Motor neuron (in vitro differentiated cells): ENCODE data around the gene SMIM27. TPM values are rescaled to one million over a fixed set of nuclear protein-coding genes. Genes with fewer than 3 reads are reported as not detected.
"Not testable (repeated sequence)": the region's sequence is repeated elsewhere in the genome, so short reads cannot be mapped to it uniquely, and the experiment has no call there.

Source experiments
- ATAC-seq, 8 experiments: fragments of 200-7000 bp; cut with Tn5 transposase; replicated peaks in 6 of 8; 2 replicates each; pipeline ENCODE4 v1.8.0; 2021; ENCODE audit warnings: mild to moderate bottlenecking in 8 of 8, moderate library complexity in 8 of 8
- H3K27ac ChIP-seq, 2 donors: fragments of 250-450 bp; sonication (Bioruptor Pico); 2 replicates each; pipeline ENCODE4 v1.9.0; 2021; ENCODE audit warnings: antibody characterized with exemption in 2 of 2, mild to moderate bottlenecking in 2 of 2, moderate library complexity in 1 of 2
- H3K4me1 ChIP-seq, 2 donors: fragments of 250-450 bp; sonication (Bioruptor Pico); replicated peaks in 1 of 2; 2 replicates each; pipeline ENCODE4 v1.6.1; 2021; ENCODE audit warnings: antibody characterized with exemption in 2 of 2, mild to moderate bottlenecking in 2 of 2, moderate library complexity in 1 of 2
- H3K4me3 ChIP-seq, 5 donors: fragments of 250-450 bp; sonication (Bioruptor Pico); 2 replicates each; pipeline ENCODE4 v1.9.0; 2021; ENCODE audit warnings: antibody characterized with exemption in 5 of 5, mild to moderate bottlenecking in 5 of 5, moderate library complexity in 4 of 5
- WGBS, 10 experiments: fragments of 450-650 bp; shearing (Covaris generic); methylation state at CpG; one replicate each; pipeline ENCODE4 v1.0.0; 2022; 5-methylcytosine and 5-hydroxymethylcytosine counted together
- in situ Hi-C, 9 experiments: fragments of 400-800 bp; cut with MboI; loops; one replicate each; pipeline ENCODE4 v1.15.0; 2021; ENCODE audit warnings: low sequenced_read_pairs in 9 of 9, low pct_unique_long_range_greater_than_20kb in 2 of 9; ENCODE audit not compliant: unreplicated experiment in 9 of 9
- total RNA-seq, 8 experiments: library from RNA; unstranded; fragments of 300-600 nt; gene quantifications; 2 replicates each; pipeline versions ENCODE4 v1.2.3 to v1.2.4, GENCODE V29; 2022

The SMIM27 gene
- total RNA-seq, 8 experiments from 2014 or later = 15.6 to 38.4 (median 19.5) TPM

GRCh38 chr9:32533816-32534215, 18.3 kb upstream of the SMIM27 start:
- in situ Hi-C loops = no loop called here
- Histone ChIP-seq H3K27ac (no peak overlapping the region), H3K4me3 (no peak overlapping the region), H3K4me1 (no peaks in the 10 kb centered on the region)
- WGBS, 10 experiments = 80 to 100% (median 91%) methylated on average over 1 to 3 of the region's 4 CpGs; no CpG with 5 or more reads in 2 of the 10 experiments
- no peak for ATAC-seq

- in situ Hi-C loops = no loop called here
- no peak overlapping the region for H3K27ac ChIP-seq
- ATAC-seq = no peak
- H3K4me1 ChIP-seq = no peaks in the 10 kb centered on the region
- 67 to 100% (median 97%) methylated on average over 1 to 4 of the region's 4 CpGs; no CpG with 5 or more reads in 1 of the 10 experiments for WGBS, 10 experiments
- H3K4me3 ChIP-seq = no peak overlapping the region
Measured at GRCh38 chr9:32543047-32543446, 9.1 kb upstream of the SMIM27 start.

GRCh38 chr9:32545884-32546283, 6.2 kb upstream of the SMIM27 start:
- H3K4me3 ChIP-seq = no peak overlapping the region
- 73 to 100% (median 100%) methylated on average over 1 of the region's 1 CpG; no CpG with 5 or more reads in 3 of the 10 experiments for WGBS, 10 experiments
- in situ Hi-C loops = no loop called here
- ATAC-seq = no peak
- H3K4me1 ChIP-seq = peaks cover 0 to 6% of the 10 kb centered on the region in 2 donors
- H3K27ac ChIP-seq = no peak overlapping the region

- H3K4me3 ChIP-seq, H3K4me1 ChIP-seq, ATAC-seq, H3K27ac ChIP-seq, in situ Hi-C loops: not testable (repeated sequence)
- 79 to 100% (median 99%) methylated on average over 1 to 8 of the region's 20 CpGs; no CpG with 5 or more reads in 1 of the 10 experiments for WGBS, 10 experiments
Measured at GRCh38 chr9:32548213-32548612, 3.9 kb upstream of the SMIM27 start.

- WGBS, 10 experiments = 0 to 11% (median 0%) methylated on average over 1 to 6 of the region's 10 CpGs; no CpG with 5 or more reads in 3 of the 10 experiments
- in situ Hi-C loops = loop anchor here in 3 of 9 experiments (25.0 kb wide), 2 partner anchors 163 to 437 kb away; partner anchors contain the start of gene ACO1 (in 3 of the 3)
- ATAC-seq = no peak
- Histone ChIP-seq H3K27ac (peak overlapping the region; percentile 67 to 79), H3K4me3 (peak overlapping the region; percentile 75 to 100 (median 96)), H3K4me1 (peaks cover 4 to 6% of the 10 kb centered on the region in 2 donors)
Measured at GRCh38 chr9:32550150-32550561, 2.0 kb upstream of the SMIM27 start.

- in situ Hi-C loops = loop anchor here in 3 of 9 experiments (25.0 kb wide), 2 partner anchors 163 to 437 kb away; partner anchors contain the start of gene ACO1 (in 3 of the 3)
- peak; percentile 54 to 91 (median 87) for ATAC-seq
- 0% methylated on average over 2 to 6 of the region's 75 CpGs; no CpG with 5 or more reads in 7 of the 10 experiments for WGBS, 10 experiments
Measured at GRCh38 chr9:32550562-32551275, 1.4 kb upstream of the SMIM27 start.

GRCh38 chr9:32551276-32552051, 663 bp upstream of the SMIM27 start:
- peak in 6 of 8 experiments; percentile 5 to 18 (median 8) for ATAC-seq
- H3K4me1 ChIP-seq = peaks cover 4 to 6% of the 10 kb centered on the region in 2 donors
- H3K27ac ChIP-seq = peak overlapping the region; percentile 96 to 97
- WGBS, 10 experiments = 0 to 2% (median 0%) methylated on average over 4 to 21 of the region's 36 CpGs; no CpG with 5 or more reads in 1 of the 10 experiments
- peak overlapping the region; percentile 75 to 100 (median 96) for H3K4me3 ChIP-seq
- in situ Hi-C loops = loop anchor here in 3 of 9 experiments (25.0 kb wide), 2 partner anchors 164 to 436 kb away; partner anchors contain the start of gene ACO1 (in 3 of the 3)

More at GRCh38 chr9:32550562-32551275, 1.4 kb upstream of the SMIM27 start:
- H3K4me1 ChIP-seq = peaks cover 4 to 6% of the 10 kb centered on the region in 2 donors
- H3K27ac ChIP-seq = peak overlapping the region; percentile 67 to 96
- peak overlapping the region; percentile 75 to 100 (median 96) for H3K4me3 ChIP-seq

- peaks cover 4 to 6% of the 10 kb centered on the region in 2 donors for H3K4me1 ChIP-seq
- no peak for ATAC-seq
- in situ Hi-C loops = loop anchor here in 3 of 9 experiments (25.0 kb wide), 2 partner anchors 167 to 433 kb away; partner anchors contain the start of gene ACO1 (in 3 of the 3)
- no peak overlapping the region for H3K27ac ChIP-seq
- 87 to 100% (median 100%) methylated on average over 1 to 2 of the region's 2 CpGs; no CpG with 5 or more reads in 2 of the 10 experiments for WGBS, 10 experiments
- H3K4me3 ChIP-seq = no peak overlapping the region
Measured at GRCh38 chr9:32554107-32554506, 2.0 kb downstream of the SMIM27 start.

- Histone ChIP-seq H3K27ac (no peak overlapping the region), H3K4me1 (peaks cover 3 to 4% of the 10 kb centered on the region in 2 donors), H3K4me3 (no peak overlapping the region)
- no peak for ATAC-seq
- in situ Hi-C loops = loop anchor here in 3 of 9 experiments (25.0 kb wide), 2 partner anchors 167 to 433 kb away; partner anchors contain the start of gene ACO1 (in 3 of the 3)
Measured at GRCh38 chr9:32554591-32554990, 2.5 kb downstream of the SMIM27 start.

GRCh38 chr9:32558408-32558934, 6.3 kb downstream of the SMIM27 start:
- ATAC-seq = no peak
- H3K27ac ChIP-seq = no peak overlapping the region
- no peak overlapping the region for H3K4me3 ChIP-seq
- WGBS, 10 experiments = 36 to 97% (median 89%) methylated on average over 3 of the region's 3 CpGs; no CpG with 5 or more reads in 1 of the 10 experiments
- H3K4me1 ChIP-seq = no peaks in the 10 kb centered on the region
- in situ Hi-C loops = loop anchor here in 3 of 9 experiments (25.0 kb wide), 2 partner anchors 171 to 429 kb away; partner anchors contain the start of gene ACO1 (in 3 of the 3)

- ATAC-seq = no peak
- whole genome bisulfite sequencing, 10 experiments = 92 to 100% (median 98%) methylated on average over 1 to 6 of the region's 6 CpGs; no CpG with 5 or more reads in 1 of the 10 experiments
- no peak overlapping the region for H3K27ac ChIP-seq
- in situ Hi-C loops = loop anchor here in 3 of 9 experiments (25.0 kb wide), 2 partner anchors 179 to 421 kb away; partner anchors contain the start of gene ACO1 (in 3 of the 3)
- no peak overlapping the region for H3K4me3 ChIP-seq
- peaks cover 0 to 1% of the 10 kb centered on the region in 2 donors for H3K4me1 ChIP-seq
Measured at GRCh38 chr9:32565967-32566366, 13.8 kb downstream of the SMIM27 start.

GRCh38 chr9:32566770-32567169, 14.6 kb downstream of the SMIM27 start:
- ATAC-seq = peak in 1 of 8 experiments; percentile 7
- WGBS, 10 experiments = 93 to 100% (median 97%) methylated on average over 2 to 12 of the region's 26 CpGs; no CpG with 5 or more reads in 6 of the 10 experiments
- in situ Hi-C loops = loop anchor here in 3 of 9 experiments (25.0 kb wide), 2 partner anchors 179 to 421 kb away; partner anchors contain the start of gene ACO1 (in 3 of the 3)
- Histone ChIP-seq H3K4me1 (peaks cover 0 to 9% of the 10 kb centered on the region in 2 donors), H3K27ac (no peak overlapping the region), H3K4me3 (no peak overlapping the region)
